Umbilical cord (tissue), 2 donors: ENCODE results near the gene CALHM5. TPM values are rescaled to one million over a fixed set of nuclear protein-coding genes. Genes with fewer than 3 reads are reported as not detected.
"Not testable (repeated sequence)": the region's sequence is repeated elsewhere in the genome, so short reads cannot be mapped to it uniquely, and the experiment has no call there.

ENCODE experiments used
- DNase-seq: peaks from one replicate; pipeline ENCODE4 v3.0.0-alpha.2; 2015; ENCODE audit warnings: low spot score
- total RNA-seq: library from RNA; depleted of rRNA; stranded (reverse); fragments of >200 nt; gene quantifications from one replicate; pipeline ENCODE4 v1.2.3, GENCODE V29; 2014; ENCODE audit warnings: low replicate concordance; ENCODE audit not compliant: insufficient read depth

Gene CALHM5, protein sequence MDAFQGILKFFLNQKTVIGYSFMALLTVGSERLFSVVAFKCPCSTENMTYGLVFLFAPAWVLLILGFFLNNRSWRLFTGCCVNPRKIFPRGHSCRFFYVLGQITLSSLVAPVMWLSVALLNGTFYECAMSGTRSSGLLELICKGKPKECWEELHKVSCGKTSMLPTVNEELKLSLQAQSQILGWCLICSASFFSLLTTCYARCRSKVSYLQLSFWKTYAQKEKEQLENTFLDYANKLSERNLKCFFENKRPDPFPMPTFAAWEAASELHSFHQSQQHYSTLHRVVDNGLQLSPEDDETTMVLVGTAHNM
- total RNA-seq: 12.0 TPM

GRCh38 chr6:116511424-116512110, at the start of gene CALHM5:
Gene CALHM5, plus strand, starts transcription at chr6:116511639. Its CDS starts 58 bp downstream, at chr6:116511697.
- peak; percentile 76 for DNase-seq

GRCh38 chr6:116461932-116462885, 49.2 kb upstream of the CALHM5 start:
- peak; percentile 52 for DNase-seq

DNA sequence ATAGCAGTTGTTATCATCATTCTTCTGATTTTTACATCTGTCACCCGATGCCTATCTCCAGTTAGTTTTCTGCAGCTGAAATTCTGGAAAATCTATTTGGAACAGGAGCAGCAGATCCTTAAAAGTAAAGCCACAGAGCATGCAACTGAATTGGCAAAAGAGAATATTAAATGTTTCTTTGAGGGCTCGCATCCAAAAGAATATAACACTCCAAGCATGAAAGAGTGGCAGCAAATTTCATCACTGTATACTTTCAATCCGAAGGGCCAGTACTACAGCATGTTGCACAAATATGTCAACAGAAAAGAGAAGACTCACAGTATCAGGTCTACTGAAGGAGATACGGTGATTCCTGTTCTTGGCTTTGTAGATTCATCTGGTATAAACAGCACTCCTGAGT, 48.1 kb upstream of the CALHM5 start:
- DNase-seq: no peak

DNA sequence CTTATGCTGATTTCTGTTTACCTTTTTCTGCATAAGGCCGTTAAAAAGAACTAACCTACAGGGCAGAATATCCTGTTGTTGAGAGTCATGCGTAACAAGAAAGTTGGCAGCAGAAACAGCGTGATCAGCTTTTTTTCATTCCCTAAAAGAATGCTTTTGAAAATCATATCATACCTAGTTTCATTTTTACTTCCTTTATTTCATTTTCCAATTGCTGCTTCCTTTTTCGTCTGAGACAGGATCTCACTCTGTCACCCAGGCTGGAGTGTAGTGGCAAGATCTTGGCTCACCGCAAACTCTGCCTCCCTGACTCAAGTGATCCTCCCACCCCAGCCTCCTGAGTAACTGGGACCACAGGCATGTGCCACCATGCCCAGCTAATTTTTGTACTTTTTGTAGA, 46.2 kb upstream of the CALHM5 start:
- peak; percentile 27 for DNase-seq

DNA sequence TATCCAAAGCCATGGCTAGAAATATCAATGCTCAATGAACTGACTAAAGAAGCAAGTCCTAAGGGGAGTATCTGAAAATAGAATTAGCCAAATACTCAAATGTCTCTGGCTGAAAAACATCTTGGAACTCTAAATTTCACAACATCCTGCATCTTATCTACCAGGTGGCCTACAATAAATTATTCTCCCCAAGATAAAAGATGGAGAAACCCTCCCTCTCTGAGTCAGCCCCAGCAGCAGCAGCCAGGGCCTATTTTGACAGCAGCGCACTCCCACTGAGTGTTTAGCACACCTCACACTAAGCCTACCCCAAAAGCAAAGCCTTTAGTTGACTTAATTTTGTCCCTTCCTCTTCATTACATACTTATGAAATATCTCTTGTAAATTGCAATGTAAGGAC, 44.3 kb upstream of the CALHM5 start:
- no peak for DNase-seq

- no peak for DNase-seq
These were observed 43.9 kb upstream of the CALHM5 start for GRCh38 chr6:116467514-116467913.

DNA sequence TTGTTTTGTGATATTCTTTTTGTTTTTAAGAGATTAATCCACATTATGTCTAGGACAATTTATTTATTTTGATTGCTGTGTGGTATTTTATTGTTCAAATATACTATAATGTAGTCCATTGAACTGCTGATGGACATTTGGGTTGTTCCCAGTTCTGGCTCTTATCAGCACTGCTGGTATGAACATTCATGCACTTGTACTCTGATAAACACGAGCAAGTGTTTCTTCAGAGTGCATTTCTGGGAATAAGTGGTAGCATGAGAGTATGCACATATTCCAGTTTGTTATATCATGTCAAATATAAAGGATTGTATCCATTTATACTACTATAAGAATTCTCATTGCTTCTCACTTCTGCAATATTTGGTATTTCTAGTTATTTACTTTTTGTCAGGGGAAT, 43.1 kb upstream of the CALHM5 start:
- no peak for DNase-seq

DNA sequence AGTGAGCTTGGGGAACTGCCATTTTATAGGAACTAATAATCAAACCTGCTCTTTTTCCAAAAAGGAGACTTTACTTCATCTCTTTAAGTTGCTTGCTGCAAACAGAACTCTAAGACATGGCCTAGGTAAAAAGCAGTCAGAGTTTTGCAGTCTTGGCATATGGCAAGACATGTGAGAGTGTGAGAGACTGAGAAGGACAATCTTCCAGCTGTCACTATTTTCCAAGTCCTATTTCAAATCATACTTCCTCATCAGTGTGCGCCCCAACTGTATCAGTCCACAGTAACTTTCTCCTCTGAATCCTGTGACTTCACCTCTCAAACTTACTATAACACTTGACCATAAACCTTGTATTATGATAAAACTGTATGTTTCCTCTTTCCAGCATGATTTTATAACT, 39.9 kb upstream of the CALHM5 start:
- no peak for DNase-seq

DNA sequence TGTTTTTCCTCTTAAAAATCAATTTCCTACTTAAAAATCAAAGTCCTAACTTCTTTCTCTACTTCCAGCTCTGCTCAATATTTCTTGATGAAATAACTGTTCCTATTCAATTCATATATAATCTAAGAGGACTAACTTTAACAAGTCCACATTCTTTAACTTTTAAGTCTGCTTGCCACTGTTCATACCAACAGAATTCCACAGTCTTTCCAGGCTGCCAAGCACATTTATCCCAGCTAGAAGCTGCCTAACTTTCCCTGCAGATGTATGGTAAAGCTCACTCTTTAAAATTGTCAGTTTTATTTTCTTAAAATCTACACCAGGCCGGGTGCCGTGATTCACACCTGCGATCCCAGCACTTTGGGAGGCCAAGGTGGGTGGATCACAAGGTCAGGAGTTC, 38.7 kb upstream of the CALHM5 start:
- peak; percentile 40 for DNase-seq

DNA sequence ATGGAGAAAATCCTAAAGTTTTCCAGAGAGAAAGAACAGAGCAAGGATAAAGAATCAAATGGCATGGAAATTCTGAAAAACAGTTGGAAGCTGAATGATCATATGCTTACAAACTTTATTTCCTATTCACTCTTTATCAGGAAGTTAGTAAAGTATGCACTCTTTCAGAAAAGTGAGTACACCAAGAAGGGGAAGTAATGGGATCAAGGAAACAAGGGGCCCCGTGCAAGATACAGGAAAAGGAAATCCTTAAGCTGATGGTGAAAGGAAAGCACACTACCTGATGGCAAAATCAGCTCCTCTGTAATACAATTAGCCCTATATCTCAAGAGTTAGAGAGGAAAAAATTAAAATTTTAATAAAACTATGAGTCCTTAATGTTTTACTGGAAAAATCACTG, 36.3 kb upstream of the CALHM5 start:
- no peak for DNase-seq

DNA sequence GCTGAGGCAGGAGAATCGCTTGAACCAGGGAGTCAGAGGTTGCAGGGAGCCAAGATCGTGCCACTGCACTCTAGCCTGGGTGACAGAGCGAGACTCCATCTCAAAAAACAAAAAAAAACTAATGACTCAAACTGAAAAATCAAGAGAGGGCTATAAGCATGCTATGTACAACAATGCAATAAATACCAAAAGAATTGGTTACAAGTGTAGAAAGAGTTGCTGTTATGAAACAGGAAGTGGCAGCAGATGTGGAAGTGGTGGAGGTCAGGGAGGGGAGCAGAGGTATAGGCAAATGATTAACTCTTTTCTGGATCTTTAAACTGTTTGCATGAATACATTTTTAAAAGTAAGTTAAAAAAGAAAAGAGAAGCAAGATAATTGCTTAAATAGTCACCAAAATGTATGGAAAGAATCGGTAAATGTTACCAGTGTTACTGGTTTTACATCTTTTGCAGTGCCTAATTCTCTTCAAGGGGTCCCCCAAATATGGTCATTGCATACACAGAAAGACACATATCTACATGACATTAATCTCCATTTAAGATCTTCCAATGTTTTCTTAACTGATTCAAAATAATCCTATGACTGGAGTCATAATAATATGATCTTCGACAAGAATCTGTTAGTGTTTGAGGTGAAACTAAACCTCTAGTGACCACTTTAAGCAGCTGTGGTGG, 35.3 kb upstream of the CALHM5 start:
- DNase-seq: no peak

DNA sequence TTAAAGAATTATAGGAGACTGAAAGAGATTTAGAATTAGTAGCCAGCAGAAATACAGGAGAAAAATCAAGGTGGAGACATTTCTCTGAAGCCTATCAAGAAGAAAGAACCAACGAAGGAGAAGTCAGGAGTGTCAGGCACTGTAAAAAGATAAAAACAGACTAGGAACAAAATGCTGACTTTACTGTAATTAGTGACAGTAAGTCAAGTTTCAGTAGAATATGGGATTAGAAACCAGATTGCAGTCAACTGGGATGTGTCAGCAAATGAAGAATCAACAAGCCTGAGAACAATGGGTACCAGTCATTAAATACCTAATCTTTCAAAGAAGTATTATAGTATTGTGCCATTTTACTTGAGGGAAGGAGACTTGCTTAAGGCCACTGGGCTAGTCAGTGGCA, 28.7 kb upstream of the CALHM5 start:
- DNase-seq: no peak

DNA sequence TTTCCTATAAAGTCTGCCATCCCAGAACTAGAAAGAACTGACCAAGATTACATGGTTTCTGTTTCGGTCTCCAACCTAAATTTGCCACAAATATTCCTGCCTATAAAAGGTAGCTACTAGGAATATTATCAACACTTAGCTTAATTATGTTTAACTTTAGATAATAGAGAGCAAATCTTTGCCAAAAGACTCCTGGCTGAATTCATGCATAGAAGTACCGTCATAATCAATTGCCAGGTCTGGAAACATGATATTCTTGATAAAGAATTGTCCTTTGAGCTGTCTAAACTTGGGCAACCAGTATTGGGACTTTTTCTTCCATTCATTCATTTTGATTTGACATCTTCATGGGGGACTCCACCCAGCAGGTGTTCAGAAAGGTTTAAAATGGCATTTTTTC, 27.8 kb upstream of the CALHM5 start:
- no peak for DNase-seq

- no peak for DNase-seq
These were observed 25.8 kb upstream of the CALHM5 start for GRCh38 chr6:116485559-116486184.

- no peak for DNase-seq
These were observed 19.7 kb upstream of the CALHM5 start for GRCh38 chr6:116491610-116492330.

GRCh38 chr6:116492331-116493067, 18.9 kb upstream of the CALHM5 start:
- DNase-seq: no peak

DNA sequence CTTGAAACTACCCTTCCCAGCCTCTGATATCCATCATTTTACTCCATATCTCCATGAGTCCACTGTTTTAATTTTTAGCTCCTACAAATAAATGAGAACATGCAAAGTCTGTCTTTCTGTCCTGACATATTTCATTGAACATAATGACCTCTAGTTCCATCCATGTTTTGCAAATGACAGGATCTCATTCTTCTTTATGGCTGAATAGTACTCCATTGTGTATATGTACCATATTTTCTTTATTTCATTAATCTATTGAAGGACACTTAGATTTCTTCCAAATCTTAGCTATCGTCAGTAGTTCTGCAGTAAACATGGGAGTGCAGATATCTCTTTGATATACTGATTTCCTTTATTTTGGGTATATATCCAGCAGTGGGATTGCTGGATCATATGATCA, 16.3 kb upstream of the CALHM5 start:
- not testable (repeated sequence) for DNase-seq

DNA sequence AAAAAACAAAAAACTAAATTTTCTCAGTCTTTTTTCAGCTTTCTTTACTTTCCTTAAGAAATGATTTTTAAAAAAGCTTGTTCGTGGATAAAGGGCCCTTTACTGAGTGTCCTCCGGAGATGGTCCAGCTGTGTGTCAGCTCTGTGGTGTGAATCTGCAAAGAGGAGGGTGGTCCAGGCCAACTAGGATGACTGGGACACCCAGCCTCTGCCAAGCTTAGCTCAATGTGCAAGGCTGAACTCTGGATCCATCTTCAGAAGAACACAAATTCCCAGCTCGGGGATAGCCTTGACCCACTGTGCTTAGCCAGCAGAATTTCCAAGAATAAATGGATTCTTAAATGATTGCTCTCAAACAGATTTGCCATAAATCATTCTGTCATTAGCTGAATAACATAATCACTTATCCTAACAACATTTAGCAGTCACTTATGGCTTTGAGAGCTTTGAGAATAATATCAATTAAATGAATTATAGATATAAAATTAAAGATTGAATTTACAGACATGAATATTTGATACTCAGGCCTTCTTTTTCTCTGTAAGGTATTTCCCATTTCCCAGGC, 14.2 kb upstream of the CALHM5 start:
- DNase-seq: no peak

DNA sequence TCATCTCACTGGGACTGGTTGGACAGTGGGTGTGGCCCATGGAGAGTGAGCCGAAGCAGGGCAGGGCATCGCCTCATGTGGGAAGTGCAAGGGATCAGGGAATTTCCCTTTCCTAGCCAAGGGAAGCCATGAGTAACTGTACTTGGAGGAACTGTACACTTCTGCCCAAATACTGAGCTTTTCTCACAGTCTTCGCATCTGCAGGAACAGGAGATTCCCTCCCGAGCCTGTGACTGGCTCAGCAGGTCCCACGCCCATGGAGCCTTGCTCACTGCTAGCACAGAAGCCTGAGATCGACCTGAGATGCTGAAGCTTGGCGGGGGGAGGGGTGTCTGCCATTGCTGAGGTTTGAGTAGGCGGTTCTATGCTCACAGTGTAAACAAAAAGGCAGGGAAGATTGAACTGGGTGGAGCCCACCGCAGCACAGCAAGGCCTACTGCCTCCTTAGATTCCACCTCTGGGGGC, 10.4 kb upstream of the CALHM5 start:
- DNase-seq: peak; percentile 13
